Osteocyte (in vitro differentiated cells): ENCODE results near the gene PPHLN1. TPM values are rescaled to one million over a fixed set of nuclear protein-coding genes. Genes with fewer than 3 reads are reported as not detected.

Source experiments
- DNase-seq: peaks from one replicate; pipeline ENCODE4 v3.0.0; 2021; ENCODE audit warnings: mixed read lengths; ENCODE audit not compliant: unreplicated experiment; ENCODE audit errors: extremely low spot score
- H3K27ac Mint-ChIP-seq: one replicate; pipeline ENCODE4 v1.8.0; 2021; ENCODE audit warnings: mild to moderate bottlenecking, mixed read lengths; ENCODE audit not compliant: unreplicated experiment
- H3K27me3 Mint-ChIP-seq: one replicate; pipeline ENCODE4 v1.8.0; 2021; ENCODE audit warnings: mixed read lengths; ENCODE audit not compliant: unreplicated experiment
- H3K36me3 Mint-ChIP-seq: one replicate; pipeline ENCODE4 v1.8.0; 2021; ENCODE audit warnings: mixed read lengths; ENCODE audit not compliant: unreplicated experiment
- H3K4me1 Mint-ChIP-seq: one replicate; pipeline ENCODE4 v1.8.0; 2021; ENCODE audit warnings: mixed read lengths; ENCODE audit not compliant: unreplicated experiment
- H3K4me3 Mint-ChIP-seq: one replicate; pipeline ENCODE4 v1.8.0; 2021; ENCODE audit warnings: mild to moderate bottlenecking, moderate library complexity, mixed read lengths; ENCODE audit not compliant: unreplicated experiment
- H3K9me3 Mint-ChIP-seq: one replicate; pipeline ENCODE4 v1.8.0; 2021; ENCODE audit warnings: mixed read lengths; ENCODE audit not compliant: unreplicated experiment
- total RNA-seq: library from RNA; stranded (reverse); gene quantifications from 2 replicates; pipeline ENCODE4 v1.2.1, GENCODE V29; 2021
- TF ChIP-seq, protein P1 (sequence below): fragments of 200-600 bp; sonication (generic); IDR thresholded peaks from 2 replicates; pipeline ENCODE4 v1.5.0; 2021; ENCODE audit warnings: antibody characterized with exemption, mild to moderate bottlenecking, moderate library complexity

Gene PPHLN1
- total RNA-seq, 1 donor from 2014 or later, result 56.6 TPM

DNA sequence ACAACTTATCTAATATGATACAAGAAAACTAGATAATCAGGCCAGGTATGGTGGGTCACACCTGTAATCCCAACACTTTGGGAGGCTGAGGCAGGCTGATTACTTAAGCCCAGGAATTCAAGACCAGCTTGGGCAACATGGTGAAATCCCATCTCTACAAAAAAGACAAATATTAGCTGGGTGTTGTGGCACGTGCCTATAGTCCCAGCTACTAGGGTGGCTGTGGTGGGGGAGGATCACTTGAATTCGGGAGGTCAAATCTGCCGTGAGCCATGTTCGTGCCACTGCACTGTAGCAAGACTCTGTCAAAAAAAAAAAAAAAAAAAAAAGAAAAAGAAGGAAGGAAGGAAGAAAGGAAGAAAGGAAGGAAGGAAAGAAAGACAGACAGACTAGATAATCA, 27.1 kb upstream of the PPHLN1 start:
- Mint-ChIP-seq H3K4me3 (no peak overlapping the region), H3K4me1 (no peaks in the 10 kb centered on the region), H3K36me3 (no peaks in the 10 kb centered on the region), H3K27ac (no peak overlapping the region), H3K27me3 (peaks cover 3% of the 10 kb centered on the region), H3K9me3 (no peaks in the 10 kb centered on the region)
- no peak for DNase-seq
- TF ChIP-seq, protein P1, sequence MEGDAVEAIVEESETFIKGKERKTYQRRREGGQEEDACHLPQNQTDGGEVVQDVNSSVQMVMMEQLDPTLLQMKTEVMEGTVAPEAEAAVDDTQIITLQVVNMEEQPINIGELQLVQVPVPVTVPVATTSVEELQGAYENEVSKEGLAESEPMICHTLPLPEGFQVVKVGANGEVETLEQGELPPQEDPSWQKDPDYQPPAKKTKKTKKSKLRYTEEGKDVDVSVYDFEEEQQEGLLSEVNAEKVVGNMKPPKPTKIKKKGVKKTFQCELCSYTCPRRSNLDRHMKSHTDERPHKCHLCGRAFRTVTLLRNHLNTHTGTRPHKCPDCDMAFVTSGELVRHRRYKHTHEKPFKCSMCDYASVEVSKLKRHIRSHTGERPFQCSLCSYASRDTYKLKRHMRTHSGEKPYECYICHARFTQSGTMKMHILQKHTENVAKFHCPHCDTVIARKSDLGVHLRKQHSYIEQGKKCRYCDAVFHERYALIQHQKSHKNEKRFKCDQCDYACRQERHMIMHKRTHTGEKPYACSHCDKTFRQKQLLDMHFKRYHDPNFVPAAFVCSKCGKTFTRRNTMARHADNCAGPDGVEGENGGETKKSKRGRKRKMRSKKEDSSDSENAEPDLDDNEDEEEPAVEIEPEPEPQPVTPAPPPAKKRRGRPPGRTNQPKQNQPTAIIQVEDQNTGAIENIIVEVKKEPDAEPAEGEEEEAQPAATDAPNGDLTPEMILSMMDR, result no peak

DNA sequence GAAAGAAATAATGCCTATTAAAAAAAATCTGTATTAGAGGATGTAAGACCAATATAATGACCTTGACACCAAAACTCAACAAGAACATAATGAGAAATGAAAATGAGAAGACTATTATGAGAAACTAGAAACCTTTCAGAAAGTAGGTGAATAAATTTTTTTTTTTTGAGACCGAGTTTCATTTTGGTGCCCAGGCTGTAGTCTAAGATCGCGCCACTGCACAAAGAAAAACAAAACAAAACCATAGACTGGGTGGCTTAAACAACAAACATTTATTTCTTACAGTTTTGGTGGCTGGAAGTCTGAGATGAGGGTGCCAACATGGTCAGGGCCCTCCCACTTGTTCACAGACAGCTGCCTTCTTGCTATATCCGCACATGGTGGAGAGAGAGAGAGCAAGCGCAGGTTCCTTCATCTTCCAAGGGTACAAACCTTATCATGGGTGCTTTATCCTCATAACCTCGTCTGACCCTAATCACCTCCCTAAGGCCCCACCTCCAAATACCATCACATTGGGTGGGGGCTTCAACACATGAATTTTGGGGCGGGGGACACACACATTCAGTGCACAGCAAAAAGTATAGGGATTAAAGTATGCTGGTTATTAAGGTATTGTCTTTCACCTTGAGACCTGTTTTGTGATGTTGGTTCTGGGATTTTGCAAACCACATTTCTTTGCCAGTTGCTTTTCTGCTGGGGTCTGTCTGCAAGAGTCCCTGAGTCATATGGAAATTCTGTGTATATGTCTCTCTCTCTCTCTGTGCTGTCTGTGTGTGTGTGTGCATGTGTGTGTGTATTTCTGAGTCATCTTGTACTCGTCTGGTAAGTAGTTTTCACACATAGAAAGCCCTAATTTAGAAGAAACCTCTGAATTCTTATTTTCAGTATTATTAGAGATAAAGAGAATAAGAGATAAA, 26.3 kb upstream of the PPHLN1 start:
- H3K9me3 Mint-ChIP-seq, result no peaks in the 10 kb centered on the region
- no peaks in the 10 kb centered on the region for H3K4me1 Mint-ChIP-seq
- H3K4me3 Mint-ChIP-seq, result no peak overlapping the region
- no peak for DNase-seq
- H3K27me3 Mint-ChIP-seq, result peaks cover 3% of the 10 kb centered on the region
- H3K27ac Mint-ChIP-seq, result no peak overlapping the region
- no peaks in the 10 kb centered on the region for H3K36me3 Mint-ChIP-seq
- TF ChIP-seq, protein P1, result no peak

DNA sequence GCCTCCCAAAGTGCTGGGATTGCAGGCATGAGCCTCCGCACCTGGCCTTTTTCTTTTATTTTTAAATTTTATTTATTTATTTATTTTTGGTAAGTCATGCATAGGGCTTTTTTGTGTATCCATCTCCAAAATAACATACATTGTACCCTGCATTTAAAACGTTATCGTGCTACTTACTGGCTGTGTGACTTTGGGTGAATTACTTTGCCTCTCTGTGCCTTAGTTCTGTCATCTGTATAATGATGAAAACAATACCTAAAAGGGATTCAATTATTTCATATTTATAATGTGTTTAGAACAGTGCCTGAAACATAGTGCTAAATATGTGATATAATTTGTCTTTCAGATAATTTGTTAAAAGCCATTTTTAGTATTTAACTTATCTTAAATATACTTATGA, 19.7 kb upstream of the PPHLN1 start:
- Mint-ChIP-seq H3K27ac (no peak overlapping the region), H3K27me3 (no peaks in the 10 kb centered on the region), H3K36me3 (no peaks in the 10 kb centered on the region), H3K4me3 (no peak overlapping the region), H3K9me3 (no peaks in the 10 kb centered on the region), H3K4me1 (no peaks in the 10 kb centered on the region)
- TF ChIP-seq, protein P1, result no peak
- DNase-seq, result no peak

DNA sequence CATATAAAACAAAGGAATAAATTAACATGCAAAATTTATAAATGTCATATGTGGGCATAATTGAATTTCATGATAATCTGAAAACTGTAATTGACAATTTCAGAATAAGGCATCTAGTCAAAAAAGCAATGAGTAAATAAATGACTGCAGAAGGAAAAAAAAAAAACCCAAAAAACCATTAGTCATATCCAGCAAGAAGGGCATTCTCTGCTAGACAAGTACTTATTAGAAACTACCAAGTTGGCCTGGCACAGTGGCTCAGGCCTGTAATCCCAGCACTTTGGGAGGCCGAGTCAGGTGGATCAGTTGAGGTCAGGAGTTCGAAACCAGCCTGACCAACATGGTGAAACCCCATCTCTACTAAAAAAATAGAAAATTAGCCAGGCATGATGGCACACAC, 17.6 kb upstream of the PPHLN1 start:
- Mint-ChIP-seq H3K36me3 (peaks cover 10% of the 10 kb centered on the region), H3K4me3 (no peak overlapping the region), H3K27ac (no peak overlapping the region), H3K9me3 (no peaks in the 10 kb centered on the region), H3K4me1 (no peaks in the 10 kb centered on the region), H3K27me3 (no peaks in the 10 kb centered on the region)
- TF ChIP-seq, protein P1, result no peak
- no peak for DNase-seq

DNA sequence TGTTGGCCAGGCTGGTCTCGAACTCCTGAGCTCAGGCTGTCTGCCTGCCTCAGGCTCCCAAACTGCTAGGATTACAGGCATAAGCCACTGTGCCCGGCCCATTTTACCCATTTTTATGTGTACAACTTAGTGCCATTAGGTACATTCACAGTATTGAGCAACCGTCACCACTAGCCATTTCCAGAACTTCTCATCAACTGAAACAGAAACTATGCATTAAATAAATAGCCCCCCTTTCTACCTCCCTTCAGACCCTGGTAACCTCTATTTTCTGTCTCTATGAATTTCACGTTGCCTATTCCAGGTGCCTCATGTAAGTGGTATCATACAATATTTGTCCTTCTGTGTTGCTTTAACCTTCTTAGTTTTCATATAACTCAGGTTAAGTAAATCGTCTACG, 16.0 kb upstream of the PPHLN1 start:
- H3K4me1 Mint-ChIP-seq, result no peaks in the 10 kb centered on the region
- TF ChIP-seq, protein P1, result no peak
- DNase-seq, result no peak
- no peak overlapping the region for H3K4me3 Mint-ChIP-seq
- peaks cover 16% of the 10 kb centered on the region for H3K36me3 Mint-ChIP-seq
- H3K27ac Mint-ChIP-seq, result no peak overlapping the region
- H3K27me3 Mint-ChIP-seq, result no peaks in the 10 kb centered on the region
- no peaks in the 10 kb centered on the region for H3K9me3 Mint-ChIP-seq
